Bronchial epithelial cell (primary cell): Measurements from ENCODE around the gene DACT1. TPM values are rescaled to one million over a fixed set of nuclear protein-coding genes. Genes with fewer than 3 reads are reported as not detected.

Experiments used
- DNase-seq: peaks from one replicate; pipeline ENCODE4 v3.0.0-alpha.2; 2010; ENCODE audit warnings: low read depth
- FAIRE-seq: peaks from 2 replicates; lab custom pipeline; 2011; peaks lifted over from hg19 to GRCh38; lab: Jason Lieb, UNC
- H3K27me3 ChIP-seq: 2 replicates; pipeline ENCODE4 v1.5.1; 2011; ENCODE audit warnings: low read length; ENCODE audit not compliant: control insufficient read depth, insufficient read depth
- H3K36me3 ChIP-seq: 2 replicates; pipeline ENCODE4 v1.5.1; 2011; ENCODE audit warnings: low read length; ENCODE audit not compliant: control insufficient read depth, insufficient read depth
- H3K4me3 ChIP-seq: 2 replicates; pipeline ENCODE4 v1.5.1; 2011; ENCODE audit warnings: mild to moderate bottlenecking, low read depth, low read length, control low read depth
- total RNA-seq: library from RNA; depleted of rRNA; stranded (reverse); fragments of >200 nt; gene quantifications from 2 replicates; pipeline ENCODE4 v1.2.1, GENCODE V29; 2014
- TF ChIP-seq, protein P1 (sequence below): IDR thresholded peaks from 2 replicates; pipeline ENCODE4 v1.5.1; 2011; ENCODE audit warnings: mild to moderate bottlenecking, moderate library complexity, low read length, control low read depth, inconsistent platforms; ENCODE audit not compliant: insufficient read depth, severe bottlenecking

DACT1 gene
- total RNA-seq, 1 donor from 2014 or later: 1.1 TPM

DNA sequence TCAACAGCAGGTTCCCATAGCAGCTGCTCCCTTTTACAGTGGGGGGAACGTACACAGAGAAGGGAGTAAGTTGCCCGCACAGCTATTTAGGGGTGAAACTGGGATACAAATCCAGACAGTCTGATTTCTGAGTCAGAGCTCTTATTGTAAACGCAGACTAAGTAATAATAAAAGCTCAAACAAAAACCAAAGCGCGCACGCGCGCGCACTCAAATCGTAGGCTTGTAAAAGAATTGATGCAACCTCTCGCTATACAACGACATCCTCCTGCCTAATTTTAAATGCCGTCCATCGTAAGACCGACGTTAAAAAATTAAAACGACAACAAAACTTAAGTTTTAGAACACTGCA is 747 bp upstream of the DACT1 start:
- no peak for FAIRE-seq
- TF ChIP-seq, protein P1, sequence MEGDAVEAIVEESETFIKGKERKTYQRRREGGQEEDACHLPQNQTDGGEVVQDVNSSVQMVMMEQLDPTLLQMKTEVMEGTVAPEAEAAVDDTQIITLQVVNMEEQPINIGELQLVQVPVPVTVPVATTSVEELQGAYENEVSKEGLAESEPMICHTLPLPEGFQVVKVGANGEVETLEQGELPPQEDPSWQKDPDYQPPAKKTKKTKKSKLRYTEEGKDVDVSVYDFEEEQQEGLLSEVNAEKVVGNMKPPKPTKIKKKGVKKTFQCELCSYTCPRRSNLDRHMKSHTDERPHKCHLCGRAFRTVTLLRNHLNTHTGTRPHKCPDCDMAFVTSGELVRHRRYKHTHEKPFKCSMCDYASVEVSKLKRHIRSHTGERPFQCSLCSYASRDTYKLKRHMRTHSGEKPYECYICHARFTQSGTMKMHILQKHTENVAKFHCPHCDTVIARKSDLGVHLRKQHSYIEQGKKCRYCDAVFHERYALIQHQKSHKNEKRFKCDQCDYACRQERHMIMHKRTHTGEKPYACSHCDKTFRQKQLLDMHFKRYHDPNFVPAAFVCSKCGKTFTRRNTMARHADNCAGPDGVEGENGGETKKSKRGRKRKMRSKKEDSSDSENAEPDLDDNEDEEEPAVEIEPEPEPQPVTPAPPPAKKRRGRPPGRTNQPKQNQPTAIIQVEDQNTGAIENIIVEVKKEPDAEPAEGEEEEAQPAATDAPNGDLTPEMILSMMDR: no peak
- peak overlapping the region; percentile 41 for H3K4me3 ChIP-seq

GRCh38 chr14:58638231-58639197 is 752 bp downstream of the DACT1 start:
- TF ChIP-seq, protein P1: no peak
- DNase-seq (no peak), FAIRE-seq (no peak)
- Histone ChIP-seq H3K27me3 (peaks cover 19% of the 10 kb centered on the region), H3K36me3 (no peaks in the 10 kb centered on the region), H3K4me3 (peak overlapping the region; percentile 41)

More for the DNA sequence above, 747 bp upstream of the DACT1 start:
- Histone ChIP-seq H3K36me3 (no peaks in the 10 kb centered on the region), H3K27me3 (peaks cover 21% of the 10 kb centered on the region)
- peak; percentile 70 for DNase-seq

DNA sequence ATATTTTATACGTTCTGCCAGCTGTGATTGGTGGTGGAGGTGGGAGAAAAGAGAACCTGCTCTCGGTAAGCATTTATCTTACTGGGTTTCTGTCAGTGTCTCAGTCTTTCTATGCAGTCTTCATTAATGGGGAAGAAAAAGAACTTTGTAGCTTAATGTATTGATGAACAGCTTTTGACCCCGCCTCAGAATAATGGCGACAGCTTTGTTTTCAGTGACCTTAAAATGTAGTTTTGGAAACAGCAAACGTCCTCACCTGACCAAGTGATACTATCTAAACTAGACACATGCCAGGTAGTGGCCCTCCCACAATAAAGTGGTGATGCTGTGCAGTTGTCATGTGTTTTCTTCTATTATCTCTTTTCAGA is 1.4 kb downstream of the DACT1 start:
- DNase-seq: no peak
- no peak for FAIRE-seq
- no peaks in the 10 kb centered on the region for H3K36me3 ChIP-seq
- H3K27me3 ChIP-seq: peaks cover 17% of the 10 kb centered on the region
- no peak overlapping the region for H3K4me3 ChIP-seq
- TF ChIP-seq, protein P1: no peak

GRCh38 chr14:58639842-58640484 is 2.2 kb downstream of the DACT1 start:
- H3K4me3 ChIP-seq: no peak overlapping the region
- H3K27me3 ChIP-seq: peaks cover 17% of the 10 kb centered on the region
- peak; percentile 62 for DNase-seq
- TF ChIP-seq, protein P1: peak; percentile 68
- no peaks in the 10 kb centered on the region for H3K36me3 ChIP-seq
- FAIRE-seq: no peak

- Histone ChIP-seq H3K36me3 (no peaks in the 10 kb centered on the region), H3K27me3 (peaks cover 14% of the 10 kb centered on the region), H3K4me3 (no peak overlapping the region)
- DNase-seq (no peak), FAIRE-seq (no peak)
- TF ChIP-seq, protein P1: no peak
These were observed 3.2 kb downstream of the DACT1 start for GRCh38 chr14:58640959-58641358.
